ENCODE results near the gene KLHL29.

KLHL29 gene

DNA sequence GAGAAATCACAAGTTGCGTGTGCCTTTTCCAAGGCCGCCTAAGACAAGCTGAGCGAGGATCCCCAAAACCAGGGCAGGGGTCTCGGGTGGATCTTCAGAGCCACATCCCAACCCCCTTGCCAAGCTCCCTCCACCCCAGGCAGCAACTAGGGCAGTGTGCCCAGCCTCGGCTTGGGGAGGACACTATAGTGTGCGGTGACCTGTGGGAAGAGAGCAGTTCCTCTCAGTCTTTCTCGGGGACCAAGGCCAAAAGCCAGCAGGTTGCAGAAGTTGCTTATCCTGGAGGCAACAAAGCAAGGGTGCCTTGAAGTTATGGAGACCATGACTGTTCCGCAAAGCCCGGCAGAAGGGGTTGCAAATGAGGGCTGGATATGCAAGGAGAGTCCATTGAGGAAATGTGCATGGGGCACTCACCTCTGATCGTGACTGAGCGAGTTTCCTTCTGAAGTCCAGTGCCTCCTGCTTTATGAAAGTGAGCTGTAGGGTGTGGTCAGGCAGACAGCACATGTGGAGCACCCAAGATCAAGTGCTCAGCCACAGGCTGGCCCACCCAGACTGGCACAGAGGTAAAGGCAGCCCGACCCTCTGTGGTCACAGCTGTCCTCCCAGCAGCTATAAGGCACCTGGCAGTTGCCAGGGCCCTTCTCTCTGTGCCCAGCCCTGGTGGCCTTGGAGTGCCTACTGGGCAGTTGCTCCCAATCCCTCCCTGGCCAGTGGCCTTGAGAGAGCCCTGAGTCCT, 281.4 kb downstream of the KLHL29 start:
- Histone ChIP-seq H3K27me3 (ENCODE audit: insufficient read depth, low read length, poor library complexity) (no peaks in the 10 kb centered on the region), H3K4me2 (ENCODE audit: insufficient read depth, low read length) (no peak overlapping the region), H3K27ac (ENCODE audit: low read length) (no peak overlapping the region), H4K20me1 (ENCODE audit: insufficient read depth, low read length) (no peaks in the 10 kb centered on the region), H3K9ac (ENCODE audit: low read depth, low read length) (no peak overlapping the region), H3K9me3 (ENCODE audit: insufficient read depth, low read length, severe bottlenecking) (no peaks in the 10 kb centered on the region), H3K4me1 (ENCODE audit: insufficient read depth, low read length) (no peaks in the 10 kb centered on the region), H2AFZ (ENCODE audit: low read depth, low read length) (no peak overlapping the region), H3K36me3 (ENCODE audit: insufficient read depth, low read length) (no peaks in the 10 kb centered on the region), H3K4me3 (ENCODE audit: low read depth in 1 of 2, low read length in 2 of 2) (no peak overlapping the region), H3K79me2 (ENCODE audit: insufficient read depth, low read length) (no peaks in the 10 kb centered on the region)
- no peak for ATAC-seq (ENCODE audit: insufficient read depth, low read depth)
- no peak for DNase-seq
- TF ChIP-seq, protein P1, sequence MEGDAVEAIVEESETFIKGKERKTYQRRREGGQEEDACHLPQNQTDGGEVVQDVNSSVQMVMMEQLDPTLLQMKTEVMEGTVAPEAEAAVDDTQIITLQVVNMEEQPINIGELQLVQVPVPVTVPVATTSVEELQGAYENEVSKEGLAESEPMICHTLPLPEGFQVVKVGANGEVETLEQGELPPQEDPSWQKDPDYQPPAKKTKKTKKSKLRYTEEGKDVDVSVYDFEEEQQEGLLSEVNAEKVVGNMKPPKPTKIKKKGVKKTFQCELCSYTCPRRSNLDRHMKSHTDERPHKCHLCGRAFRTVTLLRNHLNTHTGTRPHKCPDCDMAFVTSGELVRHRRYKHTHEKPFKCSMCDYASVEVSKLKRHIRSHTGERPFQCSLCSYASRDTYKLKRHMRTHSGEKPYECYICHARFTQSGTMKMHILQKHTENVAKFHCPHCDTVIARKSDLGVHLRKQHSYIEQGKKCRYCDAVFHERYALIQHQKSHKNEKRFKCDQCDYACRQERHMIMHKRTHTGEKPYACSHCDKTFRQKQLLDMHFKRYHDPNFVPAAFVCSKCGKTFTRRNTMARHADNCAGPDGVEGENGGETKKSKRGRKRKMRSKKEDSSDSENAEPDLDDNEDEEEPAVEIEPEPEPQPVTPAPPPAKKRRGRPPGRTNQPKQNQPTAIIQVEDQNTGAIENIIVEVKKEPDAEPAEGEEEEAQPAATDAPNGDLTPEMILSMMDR (IDR thresholded peaks at IDR 0.05; ENCODE audit: borderline replicate concordance, extremely low read depth, low read length, poor library complexity, severe bottlenecking), result no peak
- TF ChIP-seq EZH2 (IDR thresholded peaks at IDR 0.05; ENCODE audit: borderline replicate concordance, low read depth, low read length, severe bottlenecking), result no peak

DNA sequence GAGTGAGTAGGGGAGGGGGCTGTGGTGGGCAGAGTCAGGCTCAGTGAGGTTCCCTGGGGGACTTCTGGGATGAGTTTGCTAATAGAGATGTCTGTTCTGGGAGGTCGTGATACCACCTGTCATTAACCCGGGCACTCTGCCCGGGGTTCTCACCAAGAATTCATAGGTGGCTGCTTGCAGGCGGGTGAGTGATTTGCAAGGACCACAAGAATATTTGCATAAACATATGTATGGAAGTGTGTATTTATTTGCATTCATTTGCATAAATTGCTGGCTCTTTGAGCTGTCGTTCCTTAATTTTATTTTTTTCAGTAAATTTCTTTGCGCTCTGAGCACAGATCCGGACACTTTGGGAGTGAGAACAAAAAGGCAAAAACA, 282.0 kb downstream of the KLHL29 start:
- Histone ChIP-seq H3K27me3 (ENCODE audit: insufficient read depth, low read length, poor library complexity) (no peaks in the 10 kb centered on the region), H3K4me1 (ENCODE audit: insufficient read depth, low read length) (no peaks in the 10 kb centered on the region), H3K79me2 (ENCODE audit: insufficient read depth, low read length) (no peaks in the 10 kb centered on the region), H3K9me3 (ENCODE audit: insufficient read depth, low read length, severe bottlenecking) (no peaks in the 10 kb centered on the region), H2AFZ (ENCODE audit: low read depth, low read length) (no peak overlapping the region), H4K20me1 (ENCODE audit: insufficient read depth, low read length) (no peaks in the 10 kb centered on the region), H3K4me3 (ENCODE audit: low read depth in 1 of 2, low read length in 2 of 2) (no peak overlapping the region), H3K27ac (ENCODE audit: low read length) (no peak overlapping the region), H3K9ac (ENCODE audit: low read depth, low read length) (no peak overlapping the region), H3K36me3 (ENCODE audit: insufficient read depth, low read length) (no peaks in the 10 kb centered on the region), H3K4me2 (ENCODE audit: insufficient read depth, low read length) (no peak overlapping the region)
- DNase-seq, result no peak
- TF ChIP-seq EZH2 (IDR thresholded peaks at IDR 0.05; ENCODE audit: borderline replicate concordance, low read depth, low read length, severe bottlenecking), result no peak
- TF ChIP-seq, protein P1 (IDR thresholded peaks at IDR 0.05; ENCODE audit: borderline replicate concordance, extremely low read depth, low read length, poor library complexity, severe bottlenecking), result no peak
- ATAC-seq (ENCODE audit: insufficient read depth, low read depth), result no peak

DNA sequence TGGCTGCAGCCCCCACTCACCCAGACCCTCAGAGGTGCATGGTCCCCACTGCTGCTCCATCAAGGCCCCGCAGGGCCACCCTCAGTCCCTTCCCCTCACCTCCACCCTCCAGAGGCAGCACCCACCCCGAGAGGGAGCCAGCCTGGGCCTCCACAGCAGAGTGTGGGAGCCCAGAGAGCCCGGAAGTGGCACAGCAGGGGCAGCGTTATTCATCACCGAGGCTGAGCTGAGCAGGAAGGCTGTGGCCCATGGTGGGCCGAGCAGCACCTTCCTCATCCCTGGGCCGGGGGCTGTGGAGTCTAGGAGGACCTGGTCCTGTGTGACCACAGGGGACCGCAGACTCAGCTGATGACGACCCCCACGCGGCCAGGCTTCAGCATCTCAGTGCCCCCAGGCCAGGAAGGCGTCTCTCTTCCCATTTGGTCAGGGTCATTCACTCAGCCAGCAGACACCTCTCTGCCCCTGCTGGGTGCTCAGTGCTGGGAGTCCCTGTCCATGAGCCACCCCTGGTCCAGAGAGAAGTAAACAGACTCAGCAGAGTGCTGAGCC, 283.9 kb downstream of the KLHL29 start:
- Histone ChIP-seq H3K4me2 (ENCODE audit: insufficient read depth, low read length) (no peak overlapping the region), H3K27me3 (ENCODE audit: insufficient read depth, low read length, poor library complexity) (no peaks in the 10 kb centered on the region), H3K9ac (ENCODE audit: low read depth, low read length) (no peak overlapping the region), H3K79me2 (ENCODE audit: insufficient read depth, low read length) (no peaks in the 10 kb centered on the region), H4K20me1 (ENCODE audit: insufficient read depth, low read length) (peaks cover 13% of the 10 kb centered on the region), H3K9me3 (ENCODE audit: insufficient read depth, low read length, severe bottlenecking) (no peaks in the 10 kb centered on the region), H3K4me1 (ENCODE audit: insufficient read depth, low read length) (no peaks in the 10 kb centered on the region), H2AFZ (ENCODE audit: low read depth, low read length) (no peak overlapping the region), H3K4me3 (ENCODE audit: low read depth in 1 of 2, low read length in 2 of 2) (no peak overlapping the region), H3K27ac (ENCODE audit: low read length) (no peak overlapping the region), H3K36me3 (ENCODE audit: insufficient read depth, low read length) (no peaks in the 10 kb centered on the region)
- DNase-seq (no peak), ATAC-seq (ENCODE audit: insufficient read depth, low read depth) (0 out of 3 replicates have a peak, but pooled peaks have one; percentile 19)
- no peak for TF ChIP-seq EZH2 (IDR thresholded peaks at IDR 0.05; ENCODE audit: borderline replicate concordance, low read depth, low read length, severe bottlenecking)
- TF ChIP-seq, protein P1 (IDR thresholded peaks at IDR 0.05; ENCODE audit: borderline replicate concordance, extremely low read depth, low read length, poor library complexity, severe bottlenecking), result no peak

Data from DND-41 (cell line).